ENCODE measurements around the gene REV3L. TPM values are rescaled to one million over a fixed set of nuclear protein-coding genes. Genes with fewer than 3 reads are reported as not detected.

Gene REV3L
- total and polyA plus RNA-seq, 2 donors (not counting 3 experiments of a cell fraction or from before 2014, with no cell fraction given), result 6.0 to 22.7 TPM

DNA sequence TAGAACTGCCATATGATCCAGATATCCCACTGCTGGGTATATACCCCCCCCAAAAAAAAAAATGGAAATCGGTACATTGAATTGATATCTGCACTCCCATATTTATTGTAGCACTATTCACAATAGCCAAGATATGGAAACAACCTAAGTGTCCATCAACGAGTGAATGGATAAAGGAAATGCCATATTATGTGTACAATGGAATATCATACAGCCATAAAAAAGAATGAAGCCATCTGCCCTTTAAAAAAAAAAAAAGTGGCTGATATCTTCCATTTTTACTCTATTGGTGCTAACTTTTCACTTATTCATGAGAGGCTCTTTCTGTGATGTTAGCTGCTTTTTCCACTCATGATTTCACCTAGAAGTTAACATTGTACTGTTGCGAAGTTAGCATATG is 156.5 kb downstream of the REV3L start:
- intact Hi-C loops (cut with micrococcal nuclease) (no loop called here), dilution Hi-C loops (cut with MboI; ENCODE audit: extremely low pct_ligation_motif_present, low sequenced_read_pairs) (no loop called here)
- Histone ChIP-seq H3K9me1 (replicated peaks; ENCODE audit: control insufficient read depth, extremely low read depth, insufficient read depth, low read length) (no peaks in the 10 kb centered on the region), H3K9ac (replicated peaks; ENCODE audit: extremely low read depth, insufficient read depth, low read length) (no peak overlapping the region), H3K27me3 (ENCODE audit: control insufficient read depth in 2 of 2, insufficient read depth in 2 of 2, low read length in 2 of 2) (no peaks in the 10 kb centered on the region), H3K4me3 (replicated peaks in 1 of 3; ENCODE audit: insufficient read depth in 1 of 3, low read depth in 1 of 3, low read length in 3 of 3) (no peak overlapping the region), H3K27ac (ENCODE audit: insufficient read depth, low read depth, low read length) (no peak overlapping the region), H3K9me3 (replicated peaks; ENCODE audit: control insufficient read depth, insufficient read depth, low read length) (no peaks in the 10 kb centered on the region), H3K79me2 (ENCODE audit: control insufficient read depth, insufficient read depth, low read length) (no peaks in the 10 kb centered on the region), H2AFZ (ENCODE audit: low read depth, low read length) (no peak overlapping the region), H3K36me3 (ENCODE audit: control insufficient read depth in 2 of 2, extremely low read depth in 1 of 2, insufficient read depth in 2 of 2, low read length in 2 of 2) (peaks cover 3 to 8% of the 10 kb centered on the region in 2 experiments), H3K4me1 (ENCODE audit: control insufficient read depth, extremely low read depth, insufficient read depth, low read length) (no peaks in the 10 kb centered on the region), H3K4me2 (ENCODE audit: insufficient read depth, low read length) (no peak overlapping the region), H4K20me1 (replicated peaks; ENCODE audit: control insufficient read depth, extremely low read depth, insufficient read depth, low read length) (no peaks in the 10 kb centered on the region)
- no peak for DNase-seq (ENCODE audit: low read depth, low spot score)
- BruUV-seq (replicated peaks), result no TSS peak
- ChIA-PET CTCF (no interaction called here), POLR2A (no interaction called here)
- TF ChIP-seq GATA2 (IDR thresholded peaks at IDR 0.05; ENCODE audit: insufficient read depth, insufficient read length, low read depth, low read length), result no peak
- TF ChIP-seq, protein P1, sequence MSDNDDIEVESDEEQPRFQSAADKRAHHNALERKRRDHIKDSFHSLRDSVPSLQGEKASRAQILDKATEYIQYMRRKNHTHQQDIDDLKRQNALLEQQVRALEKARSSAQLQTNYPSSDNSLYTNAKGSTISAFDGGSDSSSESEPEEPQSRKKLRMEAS (IDR thresholded peaks at IDR 0.05; ENCODE audit: insufficient read depth, insufficient read length), result no peak
- TF ChIP-seq EZH2 (IDR thresholded peaks at IDR 0.05; ENCODE audit: borderline replicate concordance, low read depth, low read length, severe bottlenecking), result no peak
- TF ChIP-seq, protein P2, sequence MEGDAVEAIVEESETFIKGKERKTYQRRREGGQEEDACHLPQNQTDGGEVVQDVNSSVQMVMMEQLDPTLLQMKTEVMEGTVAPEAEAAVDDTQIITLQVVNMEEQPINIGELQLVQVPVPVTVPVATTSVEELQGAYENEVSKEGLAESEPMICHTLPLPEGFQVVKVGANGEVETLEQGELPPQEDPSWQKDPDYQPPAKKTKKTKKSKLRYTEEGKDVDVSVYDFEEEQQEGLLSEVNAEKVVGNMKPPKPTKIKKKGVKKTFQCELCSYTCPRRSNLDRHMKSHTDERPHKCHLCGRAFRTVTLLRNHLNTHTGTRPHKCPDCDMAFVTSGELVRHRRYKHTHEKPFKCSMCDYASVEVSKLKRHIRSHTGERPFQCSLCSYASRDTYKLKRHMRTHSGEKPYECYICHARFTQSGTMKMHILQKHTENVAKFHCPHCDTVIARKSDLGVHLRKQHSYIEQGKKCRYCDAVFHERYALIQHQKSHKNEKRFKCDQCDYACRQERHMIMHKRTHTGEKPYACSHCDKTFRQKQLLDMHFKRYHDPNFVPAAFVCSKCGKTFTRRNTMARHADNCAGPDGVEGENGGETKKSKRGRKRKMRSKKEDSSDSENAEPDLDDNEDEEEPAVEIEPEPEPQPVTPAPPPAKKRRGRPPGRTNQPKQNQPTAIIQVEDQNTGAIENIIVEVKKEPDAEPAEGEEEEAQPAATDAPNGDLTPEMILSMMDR (IDR thresholded peaks at IDR 0.05; ENCODE audit: extremely low read depth in 1 of 2, insufficient read depth in 1 of 2, low read depth in 1 of 2, low read length in 2 of 2), result no peak
- TF ChIP-seq JUN (IDR thresholded peaks at IDR 0.05; ENCODE audit: borderline replicate concordance, insufficient read depth, insufficient read length, low read depth), result no peak
- TF ChIP-seq MYC (IDR thresholded peaks at IDR 0.05; ENCODE audit: low read depth, low read length), result no peak
- no peak for TF ChIP-seq POLR2A (IDR thresholded peaks at IDR 0.05; ENCODE audit: low read depth, low read length)
- no peak for TF ChIP-seq POLR2AphosphoS5 (IDR thresholded peaks at IDR 0.05; ENCODE audit: insufficient read depth, low read depth, low read length)
- FAIRE-seq, result no peak

Data from endothelial cell of umbilical vein (primary cell).